Panc1 (cell line): Measurements from ENCODE around the gene PPL. TPM values are rescaled to one million over a fixed set of nuclear protein-coding genes. Genes with fewer than 3 reads are reported as not detected.

Source experiments
- ATAC-seq: fragments of 200-7000 bp; cut with Tn5 transposase; 2 replicates; pipeline ENCODE4 v1.9.1; 2020; ENCODE audit warnings: mild to moderate bottlenecking, moderate library complexity
- BruUV-seq: library from RNA; stranded (reverse); fragments of 400-500 nt; replicated peaks from 2 replicates; lab custom pipeline; 2021; lab: Mats Ljungman, UMichigan
- CTCF ChIA-PET: fragments of 300-600 bp; sonication (Branson Sonifier 250); formaldehyde crosslinking; loops from one replicate; lab custom pipeline; 2022; ENCODE audit warnings: antibody characterized with exemption; lab: Charles Lee
- POLR2A ChIA-PET: fragments of 300-600 bp; sonication (Branson Sonifier 250); formaldehyde crosslinking; loops from one replicate; lab custom pipeline; 2022; ENCODE audit warnings: antibody characterized with exemption; lab: Charles Lee
- DNase-seq: peaks from one replicate; pipeline ENCODE4 v3.0.0-alpha.2; 2010; ENCODE audit warnings: low read depth, low spot score
- H3K27ac ChIP-seq: 2 replicates; pipeline ENCODE4 v1.5.1; 2011; ENCODE audit warnings: mild to moderate bottlenecking, low read length, inconsistent platforms
- H3K27me3 ChIP-seq: fragments of 200-500 bp; sonication (Bioruptor generic); 2 replicates; pipeline ENCODE4 v1.6.0; 2014; ENCODE audit warnings: low read length, inconsistent platforms; ENCODE audit not compliant: control insufficient read depth, insufficient read depth
- H3K36me3 ChIP-seq: fragments of 200-500 bp; sonication (Bioruptor generic); 2 replicates; pipeline ENCODE4 v1.5.1; 2014; ENCODE audit warnings: inconsistent platforms, mild to moderate bottlenecking, low read length, moderate library complexity; ENCODE audit not compliant: control insufficient read depth, insufficient read depth
- H3K4me1 ChIP-seq: 2 replicates; pipeline ENCODE4 v1.5.1; 2011; ENCODE audit warnings: inconsistent platforms, mild to moderate bottlenecking, low read length, moderate library complexity; ENCODE audit not compliant: control insufficient read depth, insufficient read depth
- H3K4me3 ChIP-seq, 2 experiments: 2 replicates each; pipeline ENCODE4 v1.5.1; 2011 to 2012; ENCODE audit warnings: low read depth in 2 of 2, low read length in 2 of 2, mild to moderate bottlenecking in 2 of 2, inconsistent platforms in 1 of 2, moderate library complexity in 1 of 2
- H3K9me3 ChIP-seq: fragments of 200-500 bp; sonication (Bioruptor generic); 2 replicates; pipeline ENCODE4 v1.5.1; 2014; ENCODE audit warnings: low read depth, mild to moderate bottlenecking, inconsistent platforms, low read length, moderate library complexity; ENCODE audit not compliant: control insufficient read depth, insufficient read depth
- CTCF ChIP-seq: fragments of 450-650 bp; IDR thresholded peaks from 2 replicates; pipeline ENCODE4 v1.5.1; 2017; ENCODE audit warnings: mild to moderate bottlenecking
- POLR2AphosphoS5 ChIP-seq: IDR thresholded peaks from 2 replicates; pipeline ENCODE4 v1.6.1; 2012; ENCODE audit warnings: mild to moderate bottlenecking, low read depth, low read length, moderate library complexity
- REST ChIP-seq, 2 experiments: IDR thresholded peaks; 2 replicates each; pipeline ENCODE4 v1.6.1; 2011 to 2012; ENCODE audit warnings: low read depth in 2 of 2, control low read depth in 1 of 2, low read length in 1 of 2, mild to moderate bottlenecking in 1 of 2, moderate library complexity in 1 of 2; ENCODE audit not compliant: insufficient read depth in 1 of 2
- SIN3A ChIP-seq: IDR thresholded peaks from 2 replicates; pipeline ENCODE4 v1.6.1; 2012; ENCODE audit warnings: low read depth, mild to moderate bottlenecking, low read length, moderate library complexity, borderline replicate concordance; ENCODE audit not compliant: insufficient read depth
- TCF7L2 ChIP-seq: IDR thresholded peaks from 2 replicates; pipeline ENCODE4 v1.6.1; 2011; ENCODE audit warnings: mild to moderate bottlenecking, low read depth, low read length, inconsistent platforms
- in situ Hi-C: cut with HindIII; loops from 2 replicates; pipeline ENCODE4 v1.10.0; 2016; ENCODE audit warnings: low sequenced_read_pairs, low pct_unique_long_range_greater_than_20kb
- intact Hi-C: fragments of 100-400 bp; cut with micrococcal nuclease; formaldehyde crosslinking; loops from one replicate; pipeline ENCODE4 v1.10.0; 2022; ENCODE audit not compliant: unreplicated experiment
- total RNA-seq: library from RNA; stranded (reverse); gene quantifications from one replicate; pipeline ENCODE4 v1.2.1, GENCODE V29; 2021; ENCODE audit not compliant: unreplicated experiment

The PPL gene
- total RNA-seq, 1 experiment from 2014 or later, result 89.4 TPM

- peaks cover 5% of the 10 kb centered on the region; the same call in 1 of the 2 replicates for H3K27me3 ChIP-seq
- no peak for DNase-seq
- no peak overlapping the region for H3K27ac ChIP-seq
- ChIA-PET POLR2A (no interaction called here), CTCF (no interaction called here)
- no peak overlapping the region for H3K4me3 ChIP-seq
- intact Hi-C loops, result no loop called here
- no peaks in the 10 kb centered on the region for H3K9me3 ChIP-seq
- in situ Hi-C loops, result no loop called here
- no peaks in the 10 kb centered on the region; the same call in 1 of the 2 replicates for H3K4me1 ChIP-seq
- peak; percentile 6; the same call in 1 of the 2 replicates for ATAC-seq
- no TSS peak for BruUV-seq
- no peaks in the 10 kb centered on the region for H3K36me3 ChIP-seq
- TF ChIP-seq POLR2AphosphoS5, result no peak
- no peak for TF ChIP-seq SIN3A
These were observed 44.5 kb upstream of the PPL start for GRCh38 chr16:4981473-4981872.

- ChIA-PET POLR2A (no interaction called here), CTCF (no interaction called here)
- Histone ChIP-seq H3K4me1 (no peaks in the 10 kb centered on the region; the same call in 1 of the 2 replicates), H3K27ac (no peak overlapping the region), H3K4me3 (no peak overlapping the region), H3K27me3 (peaks cover 2% of the 10 kb centered on the region; the same call in 1 of the 2 replicates), H3K36me3 (no peaks in the 10 kb centered on the region), H3K9me3 (no peaks in the 10 kb centered on the region)
- ATAC-seq (no peak), DNase-seq (no peak)
- BruUV-seq, result no TSS peak
- TF ChIP-seq POLR2AphosphoS5 (no peak), SIN3A (no peak), TCF7L2 (no peak), REST (IDR thresholded peaks at IDR 0.05; ENCODE audit: insufficient read depth in 1 of 2, low read depth in 2 of 2, low read length in 1 of 2) (no peak), CTCF (no peak)
- in situ Hi-C loops, result no loop called here
- intact Hi-C loops, result no loop called here
These were observed 43.7 kb upstream of the PPL start for GRCh38 chr16:4980691-4981090.

GRCh38 chr16:4979736-4980660 lies 43.0 kb upstream of the PPL start:
- in situ Hi-C loops, result no loop called here

More at GRCh38 chr16:4979736-4980660, 43.0 kb upstream of the PPL start:
- DNase-seq, result no peak
- ATAC-seq, result no peak
- Histone ChIP-seq H3K9me3 (no peaks in the 10 kb centered on the region), H3K4me3 (no peak overlapping the region), H3K36me3 (no peaks in the 10 kb centered on the region), H3K27ac (no peak overlapping the region), H3K4me1 (no peaks in the 10 kb centered on the region; the same call in 1 of the 2 replicates), H3K27me3 (peaks cover 2% of the 10 kb centered on the region; the same call in 1 of the 2 replicates)
- intact Hi-C loops, result no loop called here
- ChIA-PET CTCF (no interaction called here), POLR2A (no interaction called here)
- BruUV-seq, result no TSS peak
- TF ChIP-seq TCF7L2, result no peak
- TF ChIP-seq CTCF, result no peak
- TF ChIP-seq SIN3A, result no peak
- no peak for TF ChIP-seq POLR2AphosphoS5
- no peak for TF ChIP-seq REST (IDR thresholded peaks at IDR 0.05; ENCODE audit: insufficient read depth in 1 of 2, low read depth in 2 of 2, low read length in 1 of 2)
